Measurements from ENCODE around the gene SLC45A3. TPM values are rescaled to one million over a fixed set of nuclear protein-coding genes. Genes with fewer than 3 reads are reported as not detected.

Gene SLC45A3
- total and polyA plus RNA-seq, 2 donors (not counting 3 experiments of a cell fraction or from before 2014, with no cell fraction given) = 15.1 to 15.6 TPM

- H3K9me1 ChIP-seq (replicated peaks; ENCODE audit: control insufficient read depth, extremely low read depth, insufficient read depth, low read length) = no peaks in the 10 kb centered on the region
- BruUV-seq (replicated peaks) = no TSS peak
- no peaks in the 10 kb centered on the region for H3K27me3 ChIP-seq (ENCODE audit: control insufficient read depth in 2 of 2, insufficient read depth in 2 of 2, low read length in 2 of 2)
- FAIRE-seq (no peak), DNase-seq (ENCODE audit: low read depth, low spot score) (no peak)
- no peak overlapping the region for H3K4me3 ChIP-seq (replicated peaks in 1 of 3; ENCODE audit: insufficient read depth in 1 of 3, low read depth in 1 of 3, low read length in 3 of 3)
- dilution Hi-C loops (cut with MboI; ENCODE audit: extremely low pct_ligation_motif_present, low sequenced_read_pairs) = no loop called here
- intact Hi-C loops (cut with micrococcal nuclease) = no loop called here
- no peak for TF ChIP-seq CTCF (IDR thresholded peaks at IDR 0.05; ENCODE audit: extremely low read depth in 1 of 2, insufficient read depth in 1 of 2, low read depth in 1 of 2, low read length in 2 of 2)
- no peak for TF ChIP-seq FOS (IDR thresholded peaks at IDR 0.05; ENCODE audit: borderline replicate concordance, insufficient read depth, low read length)
- no peak for TF ChIP-seq JUN (IDR thresholded peaks at IDR 0.05; ENCODE audit: borderline replicate concordance, insufficient read depth, insufficient read length, low read depth)
- TF ChIP-seq MAX (IDR thresholded peaks at IDR 0.05; ENCODE audit: insufficient read depth, insufficient read length) = no peak
- no peak for TF ChIP-seq GATA2 (IDR thresholded peaks at IDR 0.05; ENCODE audit: insufficient read depth, insufficient read length, low read depth, low read length)
- TF ChIP-seq EZH2 (IDR thresholded peaks at IDR 0.05; ENCODE audit: borderline replicate concordance, low read depth, low read length, severe bottlenecking) = no peak
- no peak for TF ChIP-seq POLR2AphosphoS5 (IDR thresholded peaks at IDR 0.05; ENCODE audit: insufficient read depth, low read depth, low read length)
- no peaks in the 10 kb centered on the region for H4K20me1 ChIP-seq (replicated peaks; ENCODE audit: control insufficient read depth, extremely low read depth, insufficient read depth, low read length)
- ChIA-PET CTCF (interaction anchor here (1.2 to 2.2 kb wide), 2 partner anchors 18 to 39 kb away, joined by 3 to 5 read pairs; no protein-coding TSS in a partner anchor), POLR2A (no interaction called here)
- no peak overlapping the region for H3K27ac ChIP-seq (ENCODE audit: insufficient read depth, low read depth, low read length)
- H3K79me2 ChIP-seq (ENCODE audit: control insufficient read depth, insufficient read depth, low read length) = peaks cover 31% of the 10 kb centered on the region
- H2AFZ ChIP-seq (ENCODE audit: low read depth, low read length) = no peak overlapping the region
- H3K36me3 ChIP-seq (ENCODE audit: control insufficient read depth in 2 of 2, extremely low read depth in 1 of 2, insufficient read depth in 2 of 2, low read length in 2 of 2) = peaks cover 27 to 31% of the 10 kb centered on the region in 2 experiments
- no peaks in the 10 kb centered on the region for H3K9me3 ChIP-seq (replicated peaks; ENCODE audit: control insufficient read depth, insufficient read depth, low read length)
- H3K4me2 ChIP-seq (ENCODE audit: insufficient read depth, low read length) = no peak overlapping the region
- H3K9ac ChIP-seq (replicated peaks; ENCODE audit: extremely low read depth, insufficient read depth, low read length) = no peak overlapping the region
- H3K4me1 ChIP-seq (ENCODE audit: control insufficient read depth, extremely low read depth, insufficient read depth, low read length) = peaks cover 2% of the 10 kb centered on the region
Measured at GRCh38 chr1:205619376-205619775, 60.9 kb downstream of the SLC45A3 start.

Data from endothelial cell of umbilical vein (primary cell).